MCF 10A (cell line): ENCODE measurements around the gene MOCS3. TPM values are rescaled to one million over a fixed set of nuclear protein-coding genes. Genes with fewer than 3 reads are reported as not detected.
A peak's percentile ranks its signal among the peaks of the same experiment; 100 is the strongest.

Experiments
- BruUV-seq: library from RNA; stranded (reverse); fragments of 400-500 nt; replicated peaks from 2 replicates; lab custom pipeline; 2021; lab: Mats Ljungman, UMichigan
- CTCF ChIA-PET: fragments of 300-600 bp; sonication (Branson Sonifier 250); formaldehyde crosslinking; extraction: SDS; loops from one replicate; lab custom pipeline; 2021; ENCODE audit warnings: antibody characterized with exemption, inconsistent platforms; lab: Yijun Ruan, JAX
- POLR2A ChIA-PET: fragments of 300-600, 350-650 bp; sonication (Branson Sonifier 250); formaldehyde crosslinking; extraction: SDS; loops from one replicate; lab custom pipeline; 2020; ENCODE audit warnings: antibody characterized with exemption, inconsistent platforms; lab: Yijun Ruan, JAX
- DNase-seq: peaks from one replicate; pipeline ENCODE4 v3.0.0-alpha.2; 2018; ENCODE audit not compliant: unreplicated experiment
- H3K27ac Mint-ChIP-seq: one replicate; pipeline ENCODE4 v1.8.0; 2022; ENCODE audit warnings: mild to moderate bottlenecking, low read depth, mixed read lengths; ENCODE audit not compliant: unreplicated experiment
- H3K27me3 Mint-ChIP-seq: one replicate; pipeline ENCODE4 v1.8.0; 2022; ENCODE audit warnings: mixed read lengths; ENCODE audit not compliant: insufficient read depth, unreplicated experiment
- H3K36me3 Mint-ChIP-seq: one replicate; pipeline ENCODE4 v1.8.0; 2022; ENCODE audit warnings: mild to moderate bottlenecking, moderate library complexity, mixed read lengths; ENCODE audit not compliant: insufficient read depth, unreplicated experiment
- H3K4me1 Mint-ChIP-seq: one replicate; pipeline ENCODE4 v1.8.0; 2022; ENCODE audit warnings: mixed read lengths; ENCODE audit not compliant: insufficient read depth, unreplicated experiment
- H3K4me3 Mint-ChIP-seq: one replicate; pipeline ENCODE4 v1.8.0; 2022; ENCODE audit warnings: mild to moderate bottlenecking, moderate library complexity, mixed read lengths; ENCODE audit not compliant: unreplicated experiment
- H3K9me3 Mint-ChIP-seq: one replicate; pipeline ENCODE4 v1.8.0; 2022; ENCODE audit warnings: mixed read lengths; ENCODE audit not compliant: unreplicated experiment
- CTCF ChIP-seq: fragments of 200-600 bp; IDR thresholded peaks from one replicate; pipeline ENCODE4 v1.8.0; 2022; ENCODE audit warnings: antibody characterized with exemption, mild to moderate bottlenecking; ENCODE audit not compliant: unreplicated experiment
- intact Hi-C: fragments of 100-400 bp; cut with micrococcal nuclease; formaldehyde crosslinking; loops from 2 replicates; pipeline ENCODE4 v1.14.1; 2022
- total RNA-seq: library from RNA; stranded (reverse); gene quantifications from 2 replicates; pipeline ENCODE4 v1.2.3, GENCODE V29; 2022

MOCS3 gene
- total RNA-seq, 1 experiment from 2014 or later, result 6.0 TPM

GRCh38 chr20:50911716-50912115 lies 46.9 kb upstream of the MOCS3 start:
- Mint-ChIP-seq H3K4me3 (no peak overlapping the region), H3K9me3 (no peaks in the 10 kb centered on the region), H3K27me3 (no peaks in the 10 kb centered on the region), H3K27ac (peak overlapping the region; percentile 51), H3K36me3 (peaks cover 41% of the 10 kb centered on the region), H3K4me1 (peaks cover 39% of the 10 kb centered on the region)
- no peak for DNase-seq
- intact Hi-C loops, result no loop called here
- POLR2A ChIA-PET, result interaction anchor here (0.7 to 6.5 kb wide), 8 partner anchors 8 to 116 kb away, joined by 3 to 87 read pairs (median 6); partner anchors contain the start of genes ADNP and BCAS4
- TF ChIP-seq CTCF, result no peak
- no TSS peak for BruUV-seq
- CTCF ChIA-PET, result interaction anchor here (0.6 to 1.8 kb wide), 6 partner anchors 12 to 277 kb away, joined by 3 to 11 read pairs (median 4); no protein-coding TSS in a partner anchor

GRCh38 chr20:50913690-50914375 lies 44.8 kb upstream of the MOCS3 start:
- intact Hi-C loops, result no loop called here
- Mint-ChIP-seq H3K9me3 (no peaks in the 10 kb centered on the region), H3K27ac (peak overlapping the region; percentile 6), H3K4me1 (peaks cover 57% of the 10 kb centered on the region), H3K4me3 (no peak overlapping the region), H3K27me3 (no peaks in the 10 kb centered on the region), H3K36me3 (peaks cover 35% of the 10 kb centered on the region)
- CTCF ChIA-PET, result interaction anchor here (0.7 to 4.6 kb wide), 8 partner anchors 12 to 837 kb away, joined by 3 to 39 read pairs (median 4); partner anchors contain the start of genes DPM1 and MOCS3
- no peak for TF ChIP-seq CTCF
- peak; percentile 68 for DNase-seq
- no TSS peak for BruUV-seq
- POLR2A ChIA-PET, result interaction anchor here (0.6 to 6.5 kb wide), 8 partner anchors 14 to 485 kb away, joined by 3 to 87 read pairs (median 18); partner anchors contain the start of genes ADNP, BCAS4, DPM1 and MOCS3

GRCh38 chr20:50915424-50915823 lies 43.2 kb upstream of the MOCS3 start:
- Mint-ChIP-seq H3K4me1 (peaks cover 62% of the 10 kb centered on the region), H3K9me3 (no peaks in the 10 kb centered on the region), H3K36me3 (peaks cover 47% of the 10 kb centered on the region), H3K27me3 (no peaks in the 10 kb centered on the region), H3K27ac (no peak overlapping the region), H3K4me3 (no peak overlapping the region)
- ChIA-PET CTCF (interaction anchor here (0.7 to 4.6 kb wide), 8 partner anchors 11 to 122 kb away, joined by 3 to 39 read pairs (median 4); partner anchors contain the start of genes DPM1 and MOCS3), POLR2A (interaction anchor here (1.1 to 6.5 kb wide), 14 partner anchors 12 to 125 kb away, joined by 3 to 87 read pairs (median 10); partner anchors contain the start of genes ADNP, BCAS4, DPM1 and MOCS3)
- no peak for DNase-seq
- intact Hi-C loops, result no loop called here
- TF ChIP-seq CTCF, result no peak
- BruUV-seq, result no TSS peak

- no TSS peak for BruUV-seq
- peaks cover 57% of the 10 kb centered on the region for H3K4me1 Mint-ChIP-seq
- H3K9me3 Mint-ChIP-seq, result no peaks in the 10 kb centered on the region
- ChIA-PET POLR2A (interaction anchor here (0.6 to 6.5 kb wide), 19 partner anchors 9 to 721 kb away, joined by 3 to 87 read pairs (median 5); partner anchors contain the start of genes ADNP, BCAS4, DPM1 and MOCS3), CTCF (interaction anchor here (0.6 to 4.6 kb wide), 10 partner anchors 8 to 121 kb away, joined by 3 to 39 read pairs (median 5); partner anchors contain the start of gene BCAS4)
- H3K4me3 Mint-ChIP-seq, result peak overlapping the region; percentile 32
- no peak for TF ChIP-seq CTCF
- no peaks in the 10 kb centered on the region for H3K27me3 Mint-ChIP-seq
- intact Hi-C loops, result no loop called here
- H3K36me3 Mint-ChIP-seq, result peaks cover 51% of the 10 kb centered on the region
- H3K27ac Mint-ChIP-seq, result peak overlapping the region; percentile 30
- peak; percentile 55 for DNase-seq
These were observed 42.4 kb upstream of the MOCS3 start for GRCh38 chr20:50916257-50916656.
